Stimulated activated CD8-positive, alpha-beta memory T cell treated with anti-CD3 and anti-CD28 coated beads, Interleukin-7, amount 100 ng/mL, for 48 hours (primary cell): ENCODE results near the gene HMG20A.
A peak's percentile ranks its signal among the peaks of the same experiment; 100 is the strongest.

ENCODE experiments used
- DNase-seq, 2 donors: peaks; one replicate each; pipeline ENCODE4 v3.0.0-alpha.2; 2020; ENCODE audit warnings: low read depth in 1 of 2; ENCODE audit errors: extremely low read depth in 1 of 2

HMG20A gene

GRCh38 chr15:77496715-77497109 lies 76.0 kb downstream of the HMG20A start:
- peak; percentile 41 to 50 for DNase-seq

GRCh38 chr15:77497110-77497737 lies 76.5 kb downstream of the HMG20A start:
- no peak for DNase-seq

GRCh38 chr15:77497942-77498361 lies 77.3 kb downstream of the HMG20A start:
- DNase-seq, result no peak

- no peak for DNase-seq
Observed at GRCh38 chr15:77499087-77499760, 78.5 kb downstream of the HMG20A start.

DNA sequence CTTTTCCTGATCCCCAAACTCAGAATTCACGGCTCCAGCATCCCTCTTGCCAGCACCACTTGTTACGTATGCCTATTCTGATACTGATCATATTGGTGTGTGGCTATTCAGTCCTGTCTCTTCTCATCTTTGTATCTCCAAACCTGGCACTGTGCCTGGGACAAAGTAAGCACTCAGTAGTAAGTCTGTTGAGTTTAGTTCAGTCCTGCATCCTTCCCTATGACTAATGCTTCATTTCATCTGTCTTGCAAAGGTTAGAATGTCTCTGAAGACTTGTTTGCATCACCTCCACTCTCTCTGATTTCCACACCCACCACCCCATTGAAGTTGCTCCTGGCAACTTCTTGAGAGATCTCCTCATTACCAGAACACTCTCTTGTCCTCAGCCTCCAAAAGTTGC lies 80.3 kb downstream of the HMG20A start:
- DNase-seq, result no peak

GRCh38 chr15:77502379-77503095 lies 81.8 kb downstream of the HMG20A start:
- DNase-seq, result no peak

DNA sequence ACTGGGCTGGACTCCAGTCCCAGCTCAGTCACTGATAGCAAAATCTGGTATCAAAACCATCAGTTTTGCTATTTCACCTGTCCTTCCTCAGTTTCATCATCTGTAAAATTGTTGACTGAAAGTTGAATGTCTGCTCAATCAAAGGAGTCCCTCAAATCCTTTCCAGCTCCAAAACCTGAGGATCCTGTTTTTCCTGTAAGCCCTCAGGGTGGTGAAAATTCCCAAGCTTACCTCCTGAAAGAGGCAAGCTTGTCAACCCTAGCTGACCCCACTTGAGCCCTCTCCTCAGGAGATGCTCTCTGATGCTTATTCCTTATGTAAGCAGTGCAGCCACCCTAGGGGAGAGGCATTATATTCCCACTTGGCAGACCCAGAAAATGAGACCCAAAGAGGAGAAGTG lies 82.6 kb downstream of the HMG20A start:
- no peak for DNase-seq

DNA sequence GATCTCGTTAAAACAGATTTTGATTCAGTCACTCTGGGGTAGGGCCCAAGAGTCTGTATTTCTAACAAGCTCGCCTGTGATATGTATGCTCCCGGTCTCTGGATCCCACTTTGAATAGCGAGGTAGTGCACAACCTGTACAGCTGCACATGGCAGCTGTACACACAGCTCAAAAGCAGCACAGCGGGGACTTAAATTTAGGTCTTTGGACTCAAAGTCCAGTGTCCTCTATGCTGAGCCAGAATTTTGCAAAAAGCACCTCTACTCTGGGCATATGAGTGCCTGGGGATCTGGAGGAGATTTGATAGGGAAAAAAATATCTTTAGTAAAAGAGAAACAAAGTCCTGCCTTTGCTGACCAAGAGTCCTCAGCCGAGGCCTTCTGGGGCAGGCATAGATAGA lies 83.1 kb downstream of the HMG20A start:
- DNase-seq, result no peak

- no peak for DNase-seq
Observed at GRCh38 chr15:77504306-77504705, 83.6 kb downstream of the HMG20A start.

GRCh38 chr15:77504871-77505270 lies 84.2 kb downstream of the HMG20A start:
- no peak for DNase-seq

DNA sequence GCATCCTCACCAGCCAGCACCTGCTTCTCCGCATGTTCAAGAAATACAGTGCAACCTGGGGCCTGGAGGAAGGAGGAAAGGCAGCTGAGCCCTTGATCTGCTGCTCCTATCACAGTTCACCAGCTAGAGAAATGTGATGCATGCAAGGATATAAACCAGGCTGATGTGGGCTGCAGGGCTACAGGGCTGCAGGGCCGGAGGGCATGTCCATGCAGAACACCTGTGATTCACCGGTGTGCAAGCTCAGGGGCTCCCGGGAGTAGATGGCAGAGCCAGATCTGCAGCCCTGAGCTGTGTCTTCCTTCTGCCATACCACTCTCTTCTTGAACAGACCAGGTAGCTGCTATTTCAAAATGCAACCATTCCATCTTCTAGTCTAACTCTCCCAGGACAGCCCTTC lies 84.9 kb downstream of the HMG20A start:
- DNase-seq, result no peak

DNA sequence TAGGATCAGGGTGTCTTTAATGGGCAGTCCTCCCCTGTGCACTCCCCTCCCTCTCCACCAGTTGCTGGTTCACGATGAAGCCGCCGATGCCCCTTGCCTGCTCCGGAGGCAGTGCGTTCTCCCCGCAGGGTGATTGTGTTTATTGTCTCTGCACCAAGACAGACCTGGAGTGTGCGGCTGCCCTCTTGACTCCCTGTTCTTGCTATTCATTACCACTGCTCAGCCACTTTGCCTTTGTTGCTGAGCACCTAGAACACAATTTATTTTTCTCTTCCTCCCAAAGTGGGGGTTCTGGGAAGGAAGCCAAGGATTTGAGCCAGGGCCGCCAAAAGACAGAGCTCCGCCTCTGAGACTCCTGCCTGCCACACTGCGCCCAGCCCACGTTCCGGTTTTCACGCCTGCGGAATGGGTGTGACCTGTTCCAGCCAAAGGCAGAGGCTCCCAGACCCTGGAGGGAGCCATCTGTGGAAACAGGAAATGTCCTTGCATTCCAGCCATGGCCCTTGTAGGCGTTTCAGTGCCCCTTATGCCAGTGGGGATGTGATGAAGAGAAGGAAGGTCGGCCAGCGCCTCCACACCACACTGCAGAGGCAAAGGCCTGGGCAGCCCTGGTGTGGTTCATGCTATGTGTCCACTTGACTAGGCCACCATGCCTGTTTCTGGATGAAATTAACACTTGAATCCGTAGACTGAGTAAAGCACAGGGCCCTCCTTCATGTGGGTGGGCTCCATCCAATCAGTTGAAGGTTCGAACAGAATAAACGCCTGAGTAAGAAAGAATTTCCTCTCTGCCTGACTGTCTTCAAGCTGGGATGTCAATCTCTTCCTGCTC lies 85.8 kb downstream of the HMG20A start:
- no peak for DNase-seq

- no peak for DNase-seq
Observed at GRCh38 chr15:77507143-77507897, 86.6 kb downstream of the HMG20A start.

DNA sequence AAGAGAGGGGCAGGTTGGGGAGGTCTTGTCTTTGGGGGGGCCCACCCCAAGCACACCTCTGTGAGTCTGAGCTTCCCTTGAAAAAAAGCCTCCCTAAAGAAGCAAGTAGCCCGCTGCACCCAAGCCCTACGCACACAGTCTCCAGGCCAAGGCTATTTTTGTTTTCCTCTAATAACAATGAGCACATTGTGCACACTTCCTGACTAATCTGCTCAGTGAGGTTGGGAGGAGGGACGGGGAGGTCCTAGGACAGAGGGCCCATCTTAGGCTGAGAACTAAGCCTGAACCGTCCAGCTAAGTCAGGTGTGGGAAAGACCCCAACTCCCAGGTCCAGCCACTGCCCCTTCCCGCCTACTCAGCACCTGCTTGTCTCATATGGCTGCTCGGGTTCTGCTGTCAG lies 87.2 kb downstream of the HMG20A start:
- no peak for DNase-seq

GRCh38 chr15:77508541-77509243 lies 88.0 kb downstream of the HMG20A start:
- DNase-seq, result no peak

DNA sequence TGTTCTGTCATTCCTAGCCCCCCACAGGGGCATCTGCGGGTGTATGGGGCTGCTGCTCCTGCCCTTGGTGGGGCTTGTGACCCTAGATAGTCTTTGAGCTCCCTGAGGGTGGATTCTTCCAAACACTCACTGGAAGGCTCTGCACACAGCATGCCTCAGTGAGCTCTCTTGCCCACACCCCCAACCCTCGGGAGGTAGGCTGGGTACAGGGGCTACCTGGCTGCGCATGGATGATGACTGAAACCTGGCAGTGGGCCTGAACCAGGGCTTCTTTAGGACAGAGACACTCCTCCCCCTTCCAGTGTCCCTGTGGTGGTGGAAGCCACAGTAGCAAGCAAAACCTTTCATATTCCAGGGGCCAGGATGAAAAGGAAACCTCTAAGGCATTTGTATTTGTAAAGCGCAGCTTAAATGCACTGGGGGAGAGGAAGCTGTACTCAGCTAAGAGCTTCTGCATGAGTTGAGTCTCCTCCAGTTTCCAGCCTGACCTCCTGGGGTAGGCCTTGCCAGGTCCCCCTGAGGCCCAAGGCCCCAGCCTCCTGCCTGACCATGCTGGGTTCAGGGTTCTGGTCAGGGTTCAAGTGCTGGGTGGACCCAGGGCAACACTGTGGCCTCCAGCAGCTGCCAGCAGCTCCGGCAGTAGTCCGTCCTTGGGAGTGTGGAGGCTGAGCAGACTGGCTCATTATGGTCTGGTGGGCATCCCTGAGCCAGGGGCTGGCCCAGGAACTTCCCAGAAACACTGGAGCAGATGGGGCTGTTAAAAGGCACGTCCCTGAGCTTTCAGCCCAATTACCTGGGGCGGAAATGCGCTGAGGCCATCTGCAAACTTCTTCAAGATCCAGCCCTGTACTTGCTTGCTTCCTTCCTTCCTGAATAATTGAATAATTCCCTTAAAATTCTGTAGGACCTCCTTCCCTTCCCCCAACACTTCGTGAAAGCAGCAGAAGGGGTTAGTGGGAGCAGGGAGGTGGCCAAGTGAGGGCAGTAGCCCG lies 89.7 kb downstream of the HMG20A start:
- no peak for DNase-seq

- DNase-seq, result no peak
Observed at GRCh38 chr15:77511869-77512268, 91.2 kb downstream of the HMG20A start.

- DNase-seq, result no peak
Observed at GRCh38 chr15:77513226-77513625, 92.5 kb downstream of the HMG20A start.
